DMS53 (cell line): ENCODE results near the gene SH3TC2.
"Not testable (repeated sequence)": the region's sequence is repeated elsewhere in the genome, so short reads cannot be mapped to it uniquely, and the experiment has no call there.

Experiments used
- DNase-seq: peaks from one replicate; lab custom pipeline; 2025; lab: John Stamatoyannopoulos, UW

The SH3TC2 gene

GRCh38 chr5:149063017-149063687 lies at the start of gene SH3TC2:
TSS of gene SH3TC2 (minus strand) at chr5:149063062. CDS start at chr5:149063022, 40 bp downstream.
- DNase-seq: no peak

- DNase-seq: no peak
These were observed 47.5 kb upstream of the SH3TC2 start for GRCh38 chr5:149110406-149110805.

- DNase-seq: no peak
These were observed 45.9 kb upstream of the SH3TC2 start for GRCh38 chr5:149108651-149109280.

- no peak for DNase-seq
These were observed 37.5 kb upstream of the SH3TC2 start for GRCh38 chr5:149100331-149100730.

- DNase-seq: no peak
These were observed 37.1 kb upstream of the SH3TC2 start for GRCh38 chr5:149099920-149100319.

- DNase-seq: no peak
These were observed 32.1 kb upstream of the SH3TC2 start for GRCh38 chr5:149094996-149095395.

- no peak for DNase-seq
These were observed 30.8 kb upstream of the SH3TC2 start for GRCh38 chr5:149093625-149094024.

- no peak for DNase-seq
These were observed 26.9 kb upstream of the SH3TC2 start for GRCh38 chr5:149089796-149090195.

GRCh38 chr5:149088686-149089085 lies 25.8 kb upstream of the SH3TC2 start:
- no peak for DNase-seq

- no peak for DNase-seq
These were observed 21.0 kb upstream of the SH3TC2 start for GRCh38 chr5:149083846-149084245.

GRCh38 chr5:149082271-149082670 lies 19.4 kb upstream of the SH3TC2 start:
- no peak for DNase-seq

- no peak for DNase-seq
These were observed 17.4 kb upstream of the SH3TC2 start for GRCh38 chr5:149080294-149080693.

GRCh38 chr5:149079883-149080282 lies 17.0 kb upstream of the SH3TC2 start:
- DNase-seq: peak; percentile 31

- not testable (repeated sequence) for DNase-seq
These were observed 11.2 kb upstream of the SH3TC2 start for GRCh38 chr5:149074071-149074470.

GRCh38 chr5:149073213-149073612 lies 10.4 kb upstream of the SH3TC2 start:
- DNase-seq: no peak

GRCh38 chr5:149072791-149073190 lies 9.9 kb upstream of the SH3TC2 start:
- no peak for DNase-seq

GRCh38 chr5:149072376-149072775 lies 9.5 kb upstream of the SH3TC2 start:
- no peak for DNase-seq

GRCh38 chr5:149071756-149072155 lies 8.9 kb upstream of the SH3TC2 start:
- no peak for DNase-seq

GRCh38 chr5:149071216-149071615 lies 8.4 kb upstream of the SH3TC2 start:
- DNase-seq: no peak

- no peak for DNase-seq
These were observed 6.8 kb upstream of the SH3TC2 start for GRCh38 chr5:149069711-149070110.

- no peak for DNase-seq
These were observed 1.1 kb upstream of the SH3TC2 start for GRCh38 chr5:149063896-149064478.

- no peak for DNase-seq
These were observed 368 bp downstream of the SH3TC2 start for GRCh38 chr5:149062371-149063016.

- DNase-seq: no peak
These were observed 1.5 kb downstream of the SH3TC2 start for GRCh38 chr5:149061341-149061740.
